SU-DHL-6 (cell line): Measurements from ENCODE around the gene GSTO2.

Experiments
- EZH2phosphoT487 ChIP-seq: fragments of 200-600 bp; sonication (generic), shearing (Covaris generic); conservative IDR thresholded peaks from 2 replicates; pipeline ENCODE4 v1.6.1; 2018; ENCODE audit warnings: mild to moderate bottlenecking, antibody characterized with exemption, low read length, moderate library complexity, mixed read lengths
- TF ChIP-seq, protein P1 (sequence below): fragments of 200-600 bp; sonication (generic); IDR thresholded peaks from one replicate; pipeline ENCODE4 v1.5.1; 2017; ENCODE audit warnings: antibody characterized with exemption, mild to moderate bottlenecking, low read length, moderate library complexity; ENCODE audit not compliant: insufficient read depth, poor library complexity, severe bottlenecking

DNA sequence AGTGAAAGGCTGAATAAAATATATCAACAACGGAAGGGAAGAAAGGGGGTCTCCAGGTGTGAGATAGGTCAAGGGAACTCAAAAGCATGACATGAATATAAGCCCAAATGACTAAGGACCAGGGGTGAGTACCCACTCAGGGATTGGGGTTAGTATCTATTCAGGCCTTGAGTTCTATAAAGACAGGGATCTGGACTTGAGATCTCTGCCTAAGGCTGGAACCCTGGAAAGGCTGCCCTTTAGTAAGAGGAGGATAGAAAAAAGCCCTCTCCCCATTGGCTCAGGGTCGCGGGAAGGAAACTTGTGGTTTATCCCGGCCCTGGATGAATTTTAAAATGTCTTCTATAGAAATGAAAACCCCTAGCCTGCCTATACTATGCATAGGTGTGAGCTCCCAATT is 71.7 kb downstream of the GSTO2 start:
- TF ChIP-seq EZH2phosphoT487: no peak
- TF ChIP-seq, protein P1, sequence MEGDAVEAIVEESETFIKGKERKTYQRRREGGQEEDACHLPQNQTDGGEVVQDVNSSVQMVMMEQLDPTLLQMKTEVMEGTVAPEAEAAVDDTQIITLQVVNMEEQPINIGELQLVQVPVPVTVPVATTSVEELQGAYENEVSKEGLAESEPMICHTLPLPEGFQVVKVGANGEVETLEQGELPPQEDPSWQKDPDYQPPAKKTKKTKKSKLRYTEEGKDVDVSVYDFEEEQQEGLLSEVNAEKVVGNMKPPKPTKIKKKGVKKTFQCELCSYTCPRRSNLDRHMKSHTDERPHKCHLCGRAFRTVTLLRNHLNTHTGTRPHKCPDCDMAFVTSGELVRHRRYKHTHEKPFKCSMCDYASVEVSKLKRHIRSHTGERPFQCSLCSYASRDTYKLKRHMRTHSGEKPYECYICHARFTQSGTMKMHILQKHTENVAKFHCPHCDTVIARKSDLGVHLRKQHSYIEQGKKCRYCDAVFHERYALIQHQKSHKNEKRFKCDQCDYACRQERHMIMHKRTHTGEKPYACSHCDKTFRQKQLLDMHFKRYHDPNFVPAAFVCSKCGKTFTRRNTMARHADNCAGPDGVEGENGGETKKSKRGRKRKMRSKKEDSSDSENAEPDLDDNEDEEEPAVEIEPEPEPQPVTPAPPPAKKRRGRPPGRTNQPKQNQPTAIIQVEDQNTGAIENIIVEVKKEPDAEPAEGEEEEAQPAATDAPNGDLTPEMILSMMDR: no peak
